Liver (tissue), 9 donors: Measurements from ENCODE around the gene STRBP. TPM values are rescaled to one million over a fixed set of nuclear protein-coding genes. Genes with fewer than 3 reads are reported as not detected.

Source experiments
- DNase-seq: peaks from one replicate; pipeline ENCODE4 v3.0.0-alpha.2; 2017; ENCODE audit warnings: low spot score
- H3K27ac ChIP-seq, 2 donors: one replicate each; pipeline ENCODE4 v1.7.0; 2013; ENCODE audit warnings: inconsistent platforms in 2 of 2, low read length in 2 of 2, control low read depth in 1 of 2, low read depth in 1 of 2, mild to moderate bottlenecking in 1 of 2
- H3K27me3 ChIP-seq, 4 donors: one replicate each; pipeline versions ENCODE4 v1.6.1 to v1.7.0; 2013; ENCODE audit warnings: low read length in 3 of 4, inconsistent platforms in 1 of 4, mild to moderate bottlenecking in 1 of 4, moderate library complexity in 1 of 4; ENCODE audit not compliant: control insufficient read depth in 4 of 4, insufficient read depth in 4 of 4
- H3K36me3 ChIP-seq, 4 donors: one replicate each; pipeline versions ENCODE4 v1.6.1 to v1.7.0; 2013; ENCODE audit warnings: low read length in 3 of 4, mild to moderate bottlenecking in 3 of 4, low read depth in 1 of 4, moderate library complexity in 1 of 4; ENCODE audit not compliant: control insufficient read depth in 4 of 4, insufficient read depth in 3 of 4
- H3K4me1 ChIP-seq, 4 donors: one replicate each; pipeline versions ENCODE4 v1.6.1 to v1.7.0; 2013; ENCODE audit warnings: low read length in 3 of 4, mild to moderate bottlenecking in 3 of 4, moderate library complexity in 1 of 4; ENCODE audit not compliant: control insufficient read depth in 4 of 4, insufficient read depth in 4 of 4
- H3K4me3 ChIP-seq, 3 donors: one replicate each; pipeline versions ENCODE4 v1.6.1 to v1.7.0; 2013; ENCODE audit warnings: low read length in 3 of 3, control low read depth in 1 of 3, low read depth in 1 of 3, mild to moderate bottlenecking in 1 of 3
- H3K9ac ChIP-seq, 2 donors: one replicate each; pipeline ENCODE4 v1.7.0; 2013; ENCODE audit warnings: low read length in 2 of 2, mild to moderate bottlenecking in 2 of 2, moderate library complexity in 2 of 2, control low read depth in 1 of 2, low read depth in 1 of 2
- H3K9me3 ChIP-seq, 4 donors: one replicate each; pipeline versions ENCODE4 v1.6.1 to v1.7.0; 2013; ENCODE audit warnings: low read length in 3 of 4; ENCODE audit not compliant: control insufficient read depth in 4 of 4
- ATF3 ChIP-seq: IDR thresholded peaks from 2 replicates; pipeline ENCODE4 v1.6.1; 2016; ENCODE audit warnings: antibody characterized with exemption
- HNF4A ChIP-seq, 2 donors: conservative IDR thresholded peaks; 2 replicates each; pipeline ENCODE4 v1.6.1; 2016; ENCODE audit warnings: antibody characterized with exemption in 2 of 2, mild to moderate bottlenecking in 2 of 2
- HNF4G ChIP-seq: IDR thresholded peaks from 2 replicates; pipeline ENCODE4 v1.6.1; 2016; ENCODE audit warnings: antibody characterized with exemption
- JUND ChIP-seq, 2 donors: IDR thresholded peaks; 2 replicates each; pipeline ENCODE4 v1.6.1; 2016; ENCODE audit warnings: antibody characterized with exemption in 2 of 2
- NR2F2 ChIP-seq: IDR thresholded peaks from 2 replicates; pipeline ENCODE4 v1.6.1; 2016; ENCODE audit warnings: antibody characterized with exemption
- RAD21 ChIP-seq, 2 donors: IDR thresholded peaks; 2 replicates each; pipeline ENCODE4 v1.6.1; 2016; ENCODE audit warnings: antibody characterized with exemption in 2 of 2, mild to moderate bottlenecking in 2 of 2
- REST ChIP-seq: IDR thresholded peaks from 2 replicates; pipeline ENCODE4 v1.6.1; 2016; ENCODE audit warnings: antibody characterized with exemption, mild to moderate bottlenecking
- RXRA ChIP-seq, 2 donors: IDR thresholded peaks; 2 replicates each; pipeline ENCODE4 v1.6.1; 2017 to 2018; ENCODE audit warnings: antibody characterized with exemption in 2 of 2, mild to moderate bottlenecking in 1 of 2
- ZBTB33 ChIP-seq: IDR thresholded peaks from 2 replicates; pipeline ENCODE4 v1.6.1; 2016; ENCODE audit warnings: antibody characterized with exemption
- WGBS: extraction: QIAGEN DNeasy Blood & Tissue Kit; methylation state at CpG from one replicate; pipeline ENCODE4 v1.1.7; 2013; 5-methylcytosine and 5-hydroxymethylcytosine counted together
- polyA plus RNA-seq, 2 donors: library from polyadenylated mRNA; stranded (reverse) in 1 of 2; unstranded in 1 of 2; fragments of 200-250 nt in 1 of 2; fragments of >200 nt in 1 of 2; fragmentation: Nextera tagmentation in 1 of 2; extraction: Ambion mirVana in 1 of 2; gene quantifications; one replicate each; pipeline versions ENCODE4 v1.2.1 to v1.2.3, GENCODE V29; 2013 to 2015
- total RNA-seq, 2 donors: library from RNA; depleted of rRNA; stranded (reverse); fragments of >200 nt; gene quantifications; one replicate each; pipeline ENCODE4 v1.2.3, GENCODE V29; 2014
- donor health status: healthy.
- donor health status: healthy.
- donor health status: healthy.
- donor health status: healthy.
- donor health status: healthy.

The STRBP gene
- total and polyA plus RNA-seq, 4 donors: 4.3 to 17.2 (median 8.5) TPM

- Histone ChIP-seq H3K36me3 (peaks cover 0 to 3% (median under 1%) of the 10 kb centered on the region in 4 donors), H3K27me3 (no peaks in the 10 kb centered on the region), H3K4me1 (no peaks in the 10 kb centered on the region), H3K4me3 (no peak overlapping the region), H3K9ac (no peak overlapping the region), H3K27ac (no peak overlapping the region), H3K9me3 (no peaks in the 10 kb centered on the region)
- no peak for DNase-seq
- no peak for TF ChIP-seq HNF4G
- no peak for TF ChIP-seq JUND (IDR thresholded peaks at IDR 0.05)
- TF ChIP-seq RXRA (IDR thresholded peaks at IDR 0.05): no peak
- TF ChIP-seq REST: no peak
- no peak for TF ChIP-seq NR2F2
- 94% methylated on average over 16 of the region's 16 CpGs for WGBS
These were observed 153.1 kb downstream of the STRBP start for GRCh38 chr9:123115146-123115913.

GRCh38 chr9:123113185-123113584 lies 155.2 kb downstream of the STRBP start:
- H3K27me3 ChIP-seq: no peaks in the 10 kb centered on the region
- 80% methylated on average over 7 of the region's 7 CpGs for WGBS

More at GRCh38 chr9:123113185-123113584, 155.2 kb downstream of the STRBP start:
- Histone ChIP-seq H3K9me3 (no peaks in the 10 kb centered on the region), H3K36me3 (peaks cover 0 to 5% (median 4%) of the 10 kb centered on the region in 4 donors), H3K4me3 (no peak overlapping the region), H3K4me1 (peaks cover 0 to 10% (median 6%) of the 10 kb centered on the region in 4 donors), H3K27ac (no peak overlapping the region), H3K9ac (no peak overlapping the region)
- TF ChIP-seq ATF3 (no peak), ZBTB33 (no peak), RAD21 (IDR thresholded peaks at IDR 0.05) (no peak), NR2F2 (no peak), HNF4A (conservative IDR thresholded peaks at IDR 0.05) (no peak)
- DNase-seq: no peak
